NCI-H1436 treated with DMSO at 0.1 percent for 48 hours (cell line): ENCODE data around the gene PKIG.
"Not testable (repeated sequence)": the region's sequence is repeated elsewhere in the genome, so short reads cannot be mapped to it uniquely, and the experiment has no call there.

Experiments
- DNase-seq: peaks from one replicate; lab custom pipeline; 2025; lab: John Stamatoyannopoulos, UW

Gene PKIG

GRCh38 chr20:44582311-44583025, at the start of gene PKIG:
PKIG (plus strand) TSS chr20:44582579; CDS start chr20:44614557, 31,978 bp downstream.
- DNase-seq: no peak

GRCh38 chr20:44532981-44533331, 49.4 kb upstream of the PKIG start:
- no peak for DNase-seq

- DNase-seq: no peak
Observed at GRCh38 chr20:44533928-44534327, 48.5 kb upstream of the PKIG start.

GRCh38 chr20:44536175-44536574, 46.2 kb upstream of the PKIG start:
- no peak for DNase-seq

GRCh38 chr20:44537993-44538392, 44.4 kb upstream of the PKIG start:
- no peak for DNase-seq

- DNase-seq: no peak
Observed at GRCh38 chr20:44540834-44541233, 41.5 kb upstream of the PKIG start.

- DNase-seq: no peak
Observed at GRCh38 chr20:44541992-44542391, 40.4 kb upstream of the PKIG start.

- DNase-seq: no peak
Observed at GRCh38 chr20:44542890-44543289, 39.5 kb upstream of the PKIG start.

GRCh38 chr20:44543358-44543757, 39.0 kb upstream of the PKIG start:
- DNase-seq: no peak

GRCh38 chr20:44544263-44544662, 38.1 kb upstream of the PKIG start:
- DNase-seq: no peak

- no peak for DNase-seq
Observed at GRCh38 chr20:44547419-44547818, 35.0 kb upstream of the PKIG start.

GRCh38 chr20:44549123-44549522, 33.3 kb upstream of the PKIG start:
- DNase-seq: no peak

- no peak for DNase-seq
Observed at GRCh38 chr20:44552050-44552449, 30.3 kb upstream of the PKIG start.

- no peak for DNase-seq
Observed at GRCh38 chr20:44552568-44552949, 29.8 kb upstream of the PKIG start.

- no peak for DNase-seq
Observed at GRCh38 chr20:44552950-44553908, 29.1 kb upstream of the PKIG start.

GRCh38 chr20:44559302-44559701, 23.1 kb upstream of the PKIG start:
- no peak for DNase-seq

- no peak for DNase-seq
Observed at GRCh38 chr20:44560229-44560628, 22.1 kb upstream of the PKIG start.

GRCh38 chr20:44560818-44561217, 21.6 kb upstream of the PKIG start:
- DNase-seq: not testable (repeated sequence)

- no peak for DNase-seq
Observed at GRCh38 chr20:44561876-44562275, 20.5 kb upstream of the PKIG start.

- no peak for DNase-seq
Observed at GRCh38 chr20:44566018-44566417, 16.4 kb upstream of the PKIG start.

- DNase-seq: no peak
Observed at GRCh38 chr20:44566811-44567210, 15.6 kb upstream of the PKIG start.

- no peak for DNase-seq
Observed at GRCh38 chr20:44570367-44570766, 12.0 kb upstream of the PKIG start.

- no peak for DNase-seq
Observed at GRCh38 chr20:44571362-44571988, 10.9 kb upstream of the PKIG start.
